DMS53 treated with DMSO at 0.1 percent for 48 hours (cell line): Measurements from ENCODE around the gene APBB1.
A peak's percentile ranks its signal among the peaks of the same experiment; 100 is the strongest.
"Not testable (repeated sequence)": the region's sequence is repeated elsewhere in the genome, so short reads cannot be mapped to it uniquely, and the experiment has no call there.

Experiments
- DNase-seq: peaks from one replicate; lab custom pipeline; 2025; ENCODE audit not compliant: unreplicated experiment; lab: John Stamatoyannopoulos, UW

APBB1 gene

GRCh38 chr11:6393989-6394670 is 24.8 kb downstream of the APBB1 start:
- no peak for DNase-seq

- DNase-seq = not testable (repeated sequence)
These were observed 26.6 kb downstream of the APBB1 start for GRCh38 chr11:6392251-6392650.

GRCh38 chr11:6391537-6392134 is 27.3 kb downstream of the APBB1 start:
- DNase-seq = no peak

- no peak for DNase-seq
These were observed 28.0 kb downstream of the APBB1 start for GRCh38 chr11:6390718-6391469.

- DNase-seq = peak; percentile 91
These were observed 28.8 kb downstream of the APBB1 start, which contains the start of gene SMPD1 for GRCh38 chr11:6389905-6390717. Gene SMPD1 (plus strand): TSS chr11:6390474. CDS start chr11:6390599, 125 bp downstream.

GRCh38 chr11:6388748-6389147 is 30.1 kb downstream of the APBB1 start:
- no peak for DNase-seq

- peak; percentile 57 for DNase-seq
These were observed 30.9 kb downstream of the APBB1 start for GRCh38 chr11:6387811-6388599.

- no peak for DNase-seq
These were observed 33.7 kb downstream of the APBB1 start for GRCh38 chr11:6385046-6385777.

GRCh38 chr11:6378640-6378989 is 40.3 kb downstream of the APBB1 start:
- no peak for DNase-seq

- no peak for DNase-seq
These were observed 40.8 kb downstream of the APBB1 start for GRCh38 chr11:6377902-6378639.

GRCh38 chr11:6371825-6372224 is 47.1 kb downstream of the APBB1 start:
- no peak for DNase-seq

- peak; percentile 50 for DNase-seq
These were observed 53.2 kb downstream of the APBB1 start for GRCh38 chr11:6365659-6366058.

- DNase-seq = peak; percentile 91
These were observed 55.8 kb downstream of the APBB1 start for GRCh38 chr11:6362873-6363678.

GRCh38 chr11:6362185-6362872 is 56.6 kb downstream of the APBB1 start:
- DNase-seq = no peak

- no peak for DNase-seq
These were observed 58.7 kb downstream of the APBB1 start for GRCh38 chr11:6360183-6360582.

- no peak for DNase-seq
These were observed 61.7 kb downstream of the APBB1 start for GRCh38 chr11:6357222-6357621.

GRCh38 chr11:6356503-6357055 is 62.3 kb downstream of the APBB1 start:
- no peak for DNase-seq
